Stimulated activated CD8-positive, alpha-beta memory T cell treated with anti-CD3 and anti-CD28 coated beads, Interleukin-12 subunit alpha, Interleukin-12 subunit beta, amount 100 ng/mL, for 1 hour (primary cell): Measurements from ENCODE around the gene CARHSP1.
"Not testable (repeated sequence)": the region's sequence is repeated elsewhere in the genome, so short reads cannot be mapped to it uniquely, and the experiment has no call there.

Experiments
- DNase-seq: peaks from one replicate; pipeline ENCODE4 v3.0.0-alpha.2; 2020; ENCODE audit warnings: low read depth

The CARHSP1 gene

DNA sequence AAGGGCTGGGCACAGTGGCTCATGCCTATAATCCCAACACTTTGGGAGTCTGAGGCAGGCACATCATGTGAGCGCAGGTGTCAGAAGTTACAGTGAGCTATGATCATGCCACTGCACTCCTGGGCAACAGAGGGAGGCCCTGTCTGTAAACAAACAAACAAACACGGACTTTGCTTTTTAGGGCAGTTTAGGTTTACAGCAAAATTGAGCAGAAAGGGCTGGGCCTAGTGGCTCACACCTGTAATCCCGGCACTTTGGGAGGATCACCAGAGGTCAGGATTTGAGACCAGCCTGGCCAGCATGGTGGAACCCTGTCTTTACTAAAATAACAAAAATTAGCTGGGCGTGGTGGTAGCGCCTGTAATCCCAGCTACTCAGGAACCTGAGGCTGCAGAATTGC lies 3.3 kb upstream of the CARHSP1 start:
- DNase-seq: no peak

DNA sequence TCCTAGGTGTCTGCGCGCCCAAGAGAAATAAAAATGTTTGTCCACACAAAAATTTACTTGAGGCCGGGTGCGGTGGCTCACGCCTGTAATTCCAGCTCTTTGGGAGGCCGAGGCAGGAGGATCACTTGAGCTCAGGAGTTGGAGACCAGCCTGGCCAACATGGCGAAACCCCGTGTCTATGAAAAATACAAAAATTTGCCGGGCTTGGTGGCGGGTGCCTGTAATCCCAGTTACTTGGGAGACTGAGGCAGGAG lies 1.1 kb upstream of the CARHSP1 start:
- DNase-seq: not testable (repeated sequence)

DNA sequence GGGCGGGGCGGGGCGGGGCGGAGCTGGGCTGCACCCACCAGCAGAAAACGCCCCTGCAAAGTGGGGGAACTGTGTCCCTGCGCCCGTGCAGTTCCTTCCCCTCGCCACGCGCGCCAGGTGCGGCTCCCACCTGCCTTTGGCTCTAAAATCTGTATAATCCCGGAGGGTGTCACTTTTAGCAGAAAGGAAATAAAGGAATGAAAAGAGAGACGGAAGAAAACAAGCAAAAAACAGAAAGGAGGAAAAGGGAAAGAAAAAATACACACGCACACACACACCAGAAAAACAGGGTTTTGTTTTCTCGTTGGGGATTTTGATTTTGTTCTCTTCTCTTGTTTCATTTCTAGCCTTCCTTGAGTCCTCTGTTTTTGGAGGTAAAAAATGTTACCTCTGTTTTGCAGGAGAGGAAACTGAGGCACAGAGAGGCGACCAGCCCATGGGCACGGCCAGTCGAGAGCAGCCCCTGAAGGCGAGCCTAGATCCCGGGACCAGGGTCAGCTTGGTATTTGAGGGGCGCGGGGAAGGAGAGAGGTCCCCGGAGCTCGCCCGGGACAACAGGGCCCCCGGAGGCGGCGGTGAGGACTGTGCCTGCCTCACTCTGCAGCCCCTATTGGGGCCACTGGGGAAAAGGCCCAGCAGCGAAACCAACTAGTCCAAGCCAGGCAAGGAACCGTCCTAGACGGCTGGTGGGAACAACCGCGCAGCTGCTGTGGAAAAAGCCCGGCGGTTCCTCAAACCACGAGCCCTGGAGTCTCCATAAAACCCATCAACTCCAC lies 594 bp upstream of the CARHSP1 start:
- no peak for DNase-seq

DNA sequence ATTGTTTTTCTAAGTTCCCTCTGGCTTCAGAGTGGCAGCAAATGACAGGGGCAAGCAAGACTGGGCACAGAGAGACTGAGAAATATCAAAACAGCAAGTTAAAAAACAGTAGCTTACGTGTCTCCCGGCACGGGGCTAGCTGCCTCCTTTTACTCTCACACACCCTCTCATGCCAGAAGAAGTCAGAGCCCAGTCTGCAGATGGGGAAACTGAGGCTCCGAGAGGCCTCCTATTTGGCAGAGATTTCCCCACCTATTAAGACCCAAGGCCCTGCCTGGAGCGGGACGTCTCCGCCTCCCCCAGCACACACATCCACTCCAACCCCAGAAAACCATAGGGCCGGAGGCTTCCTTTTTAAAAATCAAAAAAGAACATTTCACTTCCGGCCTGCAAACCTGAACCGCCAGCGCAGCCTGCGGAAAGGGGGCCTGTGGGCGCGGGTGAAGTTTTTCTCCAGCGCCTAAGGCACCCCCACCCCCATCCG lies 832 bp downstream of the CARHSP1 start:
- DNase-seq: peak; percentile 29

DNA sequence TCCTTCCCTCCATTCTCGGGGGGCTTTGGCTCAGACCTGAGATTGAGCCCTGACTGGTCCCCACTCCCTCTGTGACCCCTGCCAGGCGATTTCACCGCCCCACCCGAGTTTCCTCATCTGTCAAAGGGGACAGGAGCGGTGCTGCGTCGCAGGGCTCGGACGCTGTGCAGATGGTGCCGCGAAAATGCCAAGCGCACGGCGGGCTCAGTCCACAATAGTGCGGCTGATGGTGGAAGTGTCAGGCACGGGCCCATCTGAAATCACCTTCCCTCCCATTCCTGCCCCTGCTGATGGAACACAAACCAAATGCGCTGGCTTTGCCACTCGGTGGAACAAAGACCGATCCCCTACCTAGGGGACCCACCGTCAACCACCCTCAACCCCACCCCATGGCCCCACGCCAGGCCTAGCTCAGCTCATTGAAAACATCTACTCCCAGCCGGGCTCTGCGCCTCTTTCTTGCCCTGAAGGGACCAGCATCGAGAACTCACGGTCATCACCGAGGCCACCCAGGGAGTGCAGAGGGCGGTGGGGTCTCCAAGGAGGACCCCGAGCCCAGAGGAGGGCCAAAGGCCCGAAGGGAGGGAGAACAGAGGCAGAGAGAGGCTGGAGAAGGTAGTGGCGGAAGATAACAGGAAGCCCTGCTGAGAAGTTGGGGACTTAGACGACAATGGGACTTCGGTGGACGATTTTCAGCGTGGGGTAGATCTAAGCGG lies 1.4 kb downstream of the CARHSP1 start:
- no peak for DNase-seq

DNA sequence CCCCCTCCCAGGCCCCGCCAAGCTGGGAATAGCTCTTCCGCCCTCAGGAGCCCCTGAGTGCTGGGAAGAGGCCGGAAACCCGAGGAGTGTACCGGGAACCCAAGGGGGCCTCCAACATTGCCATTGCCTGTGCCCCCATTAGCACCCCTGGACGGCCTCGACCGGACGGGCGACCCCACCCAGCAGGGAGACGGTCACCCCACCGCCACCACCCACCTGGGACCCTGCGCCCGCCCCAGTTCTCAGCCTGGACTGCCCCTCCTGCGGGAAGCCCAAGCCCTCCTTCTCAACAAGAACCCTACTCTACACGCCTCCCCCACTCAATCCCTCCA lies 2.0 kb downstream of the CARHSP1 start:
- DNase-seq: no peak

DNA sequence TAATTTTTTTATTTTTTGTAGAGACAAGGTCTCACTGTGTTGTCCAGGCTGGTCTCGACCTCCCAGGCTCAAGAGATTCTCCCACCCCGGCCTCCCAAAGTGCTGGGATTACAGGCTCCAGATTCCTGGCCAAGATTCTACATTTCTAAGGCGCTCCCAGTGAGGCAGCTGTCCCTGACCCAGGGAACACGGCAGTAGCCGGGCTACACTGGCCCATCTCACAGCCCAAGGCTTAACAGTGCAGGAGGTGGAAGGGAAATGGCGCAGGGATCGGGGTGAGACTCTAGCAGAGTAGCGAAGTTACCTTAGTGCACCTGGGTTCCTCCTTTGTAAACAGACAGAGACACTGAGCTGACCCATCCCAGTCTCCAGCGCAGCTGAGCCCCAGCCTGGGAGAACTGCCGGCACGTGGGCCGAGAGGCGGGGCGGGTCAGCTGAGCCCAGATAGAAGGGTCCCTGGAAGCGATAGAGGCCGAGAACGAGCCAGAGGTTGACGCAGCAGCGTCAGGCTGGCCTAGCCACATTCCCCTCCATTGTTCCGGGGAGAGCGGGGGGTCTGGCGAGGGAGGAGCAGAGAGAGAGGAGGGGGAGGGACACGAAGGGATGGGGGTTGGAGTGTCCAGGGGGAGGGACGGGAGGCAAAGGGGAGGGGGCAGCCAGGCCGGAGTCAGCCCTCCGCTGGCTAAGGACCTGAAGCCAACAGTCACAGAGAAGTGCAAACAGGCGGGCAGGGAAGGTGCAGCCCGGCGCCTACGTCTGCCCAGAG lies 2.5 kb downstream of the CARHSP1 start:
- DNase-seq: no peak

DNA sequence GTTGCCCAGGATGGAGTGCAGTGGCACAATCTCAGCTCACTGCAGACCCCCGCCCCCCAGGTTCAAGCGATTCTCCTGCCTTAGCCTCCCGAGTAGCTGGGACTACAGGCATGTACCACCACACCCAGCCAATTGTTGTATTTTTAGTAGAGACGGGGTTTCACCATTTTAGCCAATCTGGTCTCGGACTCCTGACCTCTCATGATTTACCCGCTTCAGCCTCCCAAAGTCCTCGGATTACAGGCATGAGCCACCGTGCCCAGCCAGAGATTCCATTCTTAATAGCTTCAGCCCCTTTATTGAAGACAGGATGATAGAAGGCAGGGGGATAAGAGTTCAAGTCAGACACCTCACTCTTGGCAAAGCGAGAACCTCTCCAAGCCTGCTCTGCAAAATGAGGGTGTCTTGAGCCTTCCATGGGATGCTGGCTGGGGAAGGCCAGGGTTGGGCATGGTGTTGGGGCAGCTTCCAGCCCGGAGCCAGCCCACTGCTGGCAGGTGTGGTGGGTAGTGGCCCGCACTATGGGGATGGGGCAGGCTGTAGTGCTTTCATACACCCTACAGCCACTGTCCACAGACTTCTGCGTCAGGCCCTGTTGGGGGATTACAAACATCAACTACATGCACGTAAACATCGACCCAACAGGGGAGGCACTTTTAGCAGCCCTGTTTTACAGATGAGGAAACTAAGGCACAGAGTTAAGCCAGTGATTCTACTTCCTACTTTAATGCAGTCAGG lies 3.5 kb downstream of the CARHSP1 start:
- DNase-seq: no peak

DNA sequence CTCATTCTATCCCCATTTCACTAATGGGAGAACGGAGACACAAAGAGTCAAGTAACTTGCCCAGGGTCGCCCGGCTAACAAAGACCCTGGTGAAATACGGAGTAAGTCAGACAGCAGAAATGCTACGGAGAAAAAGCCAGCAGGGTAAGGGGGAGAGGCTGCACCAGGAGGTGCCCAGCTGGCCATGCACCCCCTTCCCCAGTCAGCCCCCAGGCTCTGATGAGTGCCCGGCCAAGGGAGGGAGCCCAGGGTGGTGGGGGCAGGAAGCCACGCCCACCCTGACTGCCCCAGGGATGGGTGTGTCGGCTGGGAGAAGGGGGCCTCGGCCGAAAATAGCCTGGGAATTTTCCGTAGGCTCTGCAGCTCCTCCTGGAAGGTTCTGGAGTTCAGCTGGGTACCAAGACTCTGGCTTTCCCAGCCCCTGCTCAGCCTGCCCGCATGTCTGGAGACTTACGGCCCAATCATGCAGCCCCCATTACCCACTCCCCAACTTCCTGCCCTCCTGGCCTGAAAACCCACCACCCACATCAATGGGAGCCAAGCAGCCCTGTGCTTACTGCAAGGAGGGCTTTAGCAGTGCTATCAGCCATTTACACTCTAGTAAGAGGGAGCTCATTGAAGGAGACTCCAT lies 4.2 kb downstream of the CARHSP1 start:
- DNase-seq: no peak

DNA sequence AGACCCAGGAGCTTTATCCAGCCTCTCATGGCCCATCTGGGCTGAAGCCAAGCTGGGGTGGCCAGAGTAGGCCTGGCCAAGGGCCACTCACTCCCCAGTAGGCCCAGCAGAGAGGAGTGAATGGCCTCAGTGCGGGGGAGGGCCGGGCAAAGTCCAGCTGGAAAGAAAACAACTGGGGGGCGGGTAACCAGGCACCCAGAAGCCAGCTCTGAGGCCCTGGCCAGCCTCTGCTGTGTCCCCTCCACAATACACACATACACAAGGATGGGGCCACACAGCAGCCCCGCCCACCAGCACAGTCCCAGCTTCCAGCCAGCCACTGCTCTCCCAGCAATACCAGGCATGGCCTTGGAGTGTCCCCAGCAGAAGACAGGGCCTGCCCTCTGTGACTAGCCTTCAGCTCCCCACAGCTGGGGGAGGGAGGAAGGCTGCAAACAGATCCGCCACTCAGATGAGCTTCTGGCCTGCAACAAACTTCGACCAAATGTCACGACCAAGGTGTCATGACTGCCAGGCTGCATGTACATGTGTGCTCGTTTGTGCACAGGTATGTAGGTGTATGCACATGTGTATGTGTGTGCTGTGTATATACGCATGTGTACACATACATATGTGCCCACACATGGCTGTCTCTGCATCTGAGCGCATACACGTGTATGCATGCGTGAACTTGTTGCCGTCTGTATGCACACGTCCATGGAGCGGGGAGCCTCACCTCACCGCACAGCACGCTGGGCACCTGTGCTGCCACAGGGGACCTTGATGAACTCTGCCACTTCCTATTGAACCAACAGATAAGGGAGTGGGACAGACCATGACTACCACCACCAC lies 5.0 kb downstream of the CARHSP1 start:
- no peak for DNase-seq

DNA sequence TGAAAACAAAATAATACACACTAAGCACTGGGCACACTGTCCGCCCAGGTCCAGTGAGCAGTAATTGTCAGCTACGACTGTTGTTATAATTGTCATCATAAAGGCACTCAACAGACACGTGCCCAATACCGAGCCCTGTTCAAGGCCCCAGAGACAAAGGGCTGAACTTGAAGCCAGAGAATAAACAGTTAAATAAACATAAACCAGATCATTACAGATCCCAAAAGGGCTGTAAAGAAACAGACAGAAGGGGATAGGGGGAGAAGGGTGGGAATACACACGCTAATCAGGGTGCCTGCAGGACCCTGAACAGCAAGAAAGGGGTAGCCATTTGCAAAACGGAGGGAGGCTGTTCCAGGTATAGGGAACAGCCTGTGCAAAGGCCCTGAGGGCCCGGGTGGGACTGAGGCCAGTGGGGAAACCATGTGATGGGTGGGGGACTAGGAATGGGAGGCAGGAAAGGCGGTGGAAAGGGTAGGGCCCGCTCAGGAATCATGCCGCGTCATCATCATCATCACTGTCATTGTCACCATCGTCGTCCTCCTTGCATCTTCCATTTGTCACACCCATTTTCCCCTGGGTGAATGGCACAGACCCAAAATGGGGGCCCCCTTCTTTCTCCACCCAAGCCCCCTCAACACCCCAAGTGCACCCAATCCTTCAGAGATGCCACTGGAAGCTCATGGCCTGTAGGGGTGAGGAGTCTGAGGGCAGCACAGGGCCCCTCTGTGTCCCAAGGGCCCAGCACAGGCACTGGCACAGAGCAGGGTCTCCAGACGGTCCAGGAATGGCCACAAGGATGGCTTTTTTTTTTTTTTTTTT lies 6.3 kb downstream of the CARHSP1 start:
- DNase-seq: no peak

DNA sequence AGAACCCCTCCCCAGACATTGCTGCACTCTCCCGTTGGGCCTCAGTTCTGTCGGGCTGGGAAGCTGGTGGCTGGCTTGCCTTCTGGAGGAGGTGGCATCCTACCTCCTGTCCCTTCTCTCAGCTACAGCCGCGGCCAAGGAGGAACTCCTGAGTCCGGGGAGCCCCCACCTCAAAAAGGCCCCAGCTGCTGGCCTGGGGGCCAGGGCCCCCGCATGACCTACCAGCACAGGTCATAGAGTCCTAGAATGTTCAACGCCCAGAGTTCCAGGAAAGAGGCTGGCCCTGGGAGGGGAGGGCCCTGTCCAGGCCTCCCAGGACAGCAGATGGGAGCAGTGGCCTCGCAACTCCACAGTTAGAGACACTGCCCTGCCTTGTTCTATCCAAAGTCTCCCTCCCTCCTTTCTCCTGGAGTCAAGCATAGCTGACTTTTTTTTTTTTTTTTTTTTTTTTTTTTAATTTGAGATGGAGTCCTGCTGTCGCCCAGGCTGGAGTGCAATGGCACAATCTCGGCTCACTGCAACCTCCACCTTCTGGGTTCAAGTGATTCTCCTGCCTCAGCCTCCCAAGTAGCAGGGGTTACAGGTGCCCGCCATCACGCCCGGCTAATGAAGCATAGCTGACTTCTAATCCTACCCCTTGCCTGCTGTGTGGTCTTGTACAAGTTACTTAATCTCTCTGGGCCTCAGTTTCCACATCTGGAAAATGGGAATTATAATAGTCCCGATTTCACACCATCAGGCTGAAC lies 7.1 kb downstream of the CARHSP1 start:
- DNase-seq: no peak

DNA sequence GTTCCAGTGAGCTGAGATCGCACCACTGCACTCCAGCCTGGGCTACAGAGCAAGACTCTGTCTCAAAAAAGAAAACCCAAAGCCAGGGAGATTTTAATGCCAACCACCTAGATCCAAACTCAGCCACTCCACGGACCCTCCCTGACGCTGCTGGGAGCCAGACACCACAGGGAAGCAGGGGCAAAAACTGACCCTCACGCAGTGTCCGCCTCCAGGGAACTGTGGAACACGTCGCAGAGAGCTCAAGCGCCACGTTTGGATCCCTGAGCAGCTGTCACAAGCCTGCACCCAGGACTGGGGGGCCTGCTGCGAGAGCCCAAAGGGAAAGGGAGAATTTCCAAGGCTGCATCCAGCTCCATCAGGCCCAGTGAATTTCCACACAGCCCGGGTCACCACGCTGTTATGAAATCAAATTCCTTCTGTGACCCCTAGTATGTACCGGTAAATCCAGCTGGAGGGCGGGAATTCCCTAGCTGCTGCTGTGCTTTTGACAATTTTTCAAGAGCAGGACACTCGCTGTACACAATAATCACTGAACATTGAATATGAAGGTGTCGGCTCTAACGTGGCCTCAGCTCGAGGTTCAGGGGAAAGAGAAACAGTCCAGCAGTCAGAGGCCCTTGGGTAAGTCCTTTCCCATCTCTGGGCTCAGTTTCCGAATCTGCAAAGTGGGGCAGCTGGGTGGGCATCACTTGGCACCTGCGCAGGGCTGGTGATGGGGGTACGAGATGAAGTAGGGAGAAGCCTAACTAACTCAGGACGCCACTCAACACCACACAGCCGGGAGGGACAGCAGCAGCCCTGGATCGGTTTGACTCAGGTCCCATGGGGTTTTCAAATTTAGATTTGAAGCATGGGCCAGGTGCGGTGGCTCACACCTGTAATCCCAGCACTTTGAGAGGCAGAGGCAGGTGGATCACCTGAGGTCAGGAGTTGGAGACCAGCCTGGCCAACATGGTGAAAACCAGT lies 8.6 kb downstream of the CARHSP1 start:
- DNase-seq: no peak

DNA sequence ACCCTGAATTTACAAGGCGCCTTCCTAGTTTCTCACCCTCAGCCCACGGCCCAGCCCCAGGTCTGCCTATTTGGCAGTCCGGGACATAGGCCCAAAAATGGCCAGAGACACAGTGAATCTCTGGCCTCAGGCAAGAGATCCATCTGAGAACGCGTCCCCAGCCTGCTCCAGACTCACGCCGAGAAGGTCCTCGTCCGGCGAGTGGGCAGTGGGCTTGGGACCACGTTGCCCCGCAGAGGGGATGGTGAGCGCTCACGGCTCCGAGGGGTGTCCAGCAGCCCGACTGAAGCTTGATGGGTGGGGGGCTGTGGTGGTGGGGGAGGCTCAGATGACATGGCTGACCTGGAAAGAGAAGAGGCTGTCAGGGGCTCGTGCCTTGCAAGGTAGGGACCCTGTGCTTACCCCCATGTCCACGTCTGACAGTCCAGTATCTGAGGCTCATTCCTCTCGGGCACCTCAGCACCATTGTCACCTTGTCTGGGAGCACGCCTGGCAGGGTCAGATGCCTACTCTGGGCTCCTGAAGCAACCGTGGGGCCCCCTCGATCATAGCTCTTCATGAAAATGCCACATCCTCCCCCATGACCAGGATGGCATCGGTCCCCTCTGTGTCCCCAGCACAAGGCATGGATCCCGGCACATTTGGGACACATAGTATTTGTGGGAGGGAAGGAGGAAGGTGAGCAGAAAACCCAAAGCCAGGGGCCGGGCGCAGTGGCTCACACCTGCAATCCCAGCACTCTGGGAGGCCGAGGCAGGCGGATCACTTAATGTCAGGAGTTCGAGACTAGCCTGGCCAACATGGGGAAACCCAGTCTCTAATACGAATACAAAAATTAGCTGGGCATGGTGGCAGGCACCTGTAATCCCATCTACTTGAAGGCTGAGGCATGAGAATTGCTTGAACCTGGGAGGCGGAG lies 9.6 kb downstream of the CARHSP1 start:
- no peak for DNase-seq

DNA sequence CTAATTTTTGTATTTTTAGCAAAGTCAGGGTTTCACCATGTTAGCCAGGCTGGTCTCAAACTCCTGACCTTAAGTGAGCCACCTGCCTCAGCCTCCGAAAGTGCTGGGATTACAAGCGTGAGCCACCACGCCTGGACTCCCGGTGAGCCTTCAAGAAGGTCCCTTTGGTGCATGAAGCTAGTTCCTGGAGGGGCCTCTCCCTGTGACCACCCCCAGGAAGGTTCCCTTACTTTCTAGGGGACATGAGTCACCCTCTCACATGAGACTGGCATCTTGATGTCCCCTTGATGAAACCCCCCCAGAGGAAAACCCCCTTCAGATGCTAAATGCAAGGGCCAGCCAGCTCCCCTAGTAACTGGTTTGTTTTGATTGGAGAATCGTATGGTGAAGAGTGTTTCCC lies 12.8 kb downstream of the CARHSP1 start:
- DNase-seq: no peak

DNA sequence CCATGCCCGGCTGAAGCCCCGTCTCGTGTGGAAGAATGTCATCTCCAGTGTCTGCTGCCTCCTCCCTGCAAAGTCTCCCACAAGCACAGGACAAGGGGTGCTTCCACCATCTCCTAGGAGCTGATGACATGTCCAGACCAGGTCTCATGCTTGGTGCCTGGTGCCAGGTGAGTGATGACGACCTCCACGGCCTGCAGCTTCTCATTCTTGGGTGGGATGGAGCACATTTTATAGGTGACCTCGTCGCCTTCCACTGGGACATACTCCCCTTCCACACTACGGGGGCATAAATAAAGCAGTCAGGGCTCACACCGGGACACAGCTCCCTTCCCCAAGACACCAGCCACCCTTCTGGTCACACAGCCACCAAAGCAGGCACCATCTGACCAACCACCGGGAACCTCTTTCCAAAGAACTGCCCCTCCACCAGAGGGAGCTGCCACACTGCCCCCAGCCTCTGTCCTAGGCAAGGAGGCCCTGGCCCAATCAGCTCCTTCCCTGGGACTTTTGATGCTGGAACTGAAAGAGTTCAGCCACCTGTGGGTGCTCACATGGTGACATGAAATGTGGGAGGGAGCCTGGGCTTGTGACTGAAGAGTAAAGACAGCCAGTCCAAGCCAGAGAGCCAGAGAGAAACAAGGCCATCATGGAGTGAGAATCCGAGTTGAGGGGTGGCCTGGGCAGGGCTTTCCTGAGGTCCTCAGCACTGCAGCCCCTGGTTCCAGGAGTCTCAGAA lies 13.6 kb downstream of the CARHSP1 start:
- DNase-seq: no peak
